CD4-positive, alpha-beta T cell treated with Interleukin-2 at 100 ng/mL for 4 hours (primary cell): ENCODE data around the gene RNU6-1.

ENCODE experiments used
- DNase-seq: peaks from one replicate; pipeline ENCODE4 v3.0.0-alpha.2; 2020; ENCODE audit warnings: low spot score

The RNU6-1 gene

DNA sequence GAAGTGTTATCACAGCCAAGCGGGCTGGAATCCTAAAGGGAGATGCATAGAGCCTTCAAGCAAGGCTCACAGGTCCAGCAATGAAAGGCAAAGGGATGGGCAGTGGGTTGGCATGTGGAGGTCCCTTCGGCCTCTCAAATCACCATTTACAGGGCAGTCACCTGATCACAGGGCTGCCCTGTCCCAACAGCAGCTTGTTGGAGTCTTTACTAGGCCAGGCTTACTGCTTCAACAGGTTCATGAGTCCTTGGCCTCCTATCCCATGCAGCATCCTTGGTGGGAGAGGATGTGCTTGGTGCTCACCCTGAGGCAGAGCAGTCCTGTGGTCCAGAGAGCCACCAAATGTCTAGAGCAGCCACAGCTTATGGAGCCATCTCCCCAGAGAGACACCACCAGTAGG lies 38.7 kb downstream of the RNU6-1 start:
- no peak for DNase-seq

DNA sequence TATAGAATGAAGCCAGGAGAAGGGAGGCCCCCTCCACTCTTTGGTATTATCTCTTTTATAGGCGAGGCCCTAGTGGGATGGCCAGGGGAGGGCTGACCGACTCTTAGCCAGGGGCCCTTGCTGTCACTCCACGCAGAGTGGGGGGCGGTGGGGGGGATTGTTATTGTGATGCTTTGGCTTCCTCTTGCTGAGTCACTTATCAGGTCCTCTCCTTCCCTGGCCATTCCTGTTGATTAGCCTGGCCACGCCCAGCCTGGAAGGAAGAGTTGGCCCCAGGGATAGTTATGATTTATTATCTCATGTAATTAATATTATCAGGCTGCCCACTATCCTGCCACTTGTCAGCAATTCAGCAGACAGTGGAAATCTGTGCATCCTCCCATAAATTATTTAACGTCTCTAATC lies 40.0 kb downstream of the RNU6-1 start:
- DNase-seq, result no peak

DNA sequence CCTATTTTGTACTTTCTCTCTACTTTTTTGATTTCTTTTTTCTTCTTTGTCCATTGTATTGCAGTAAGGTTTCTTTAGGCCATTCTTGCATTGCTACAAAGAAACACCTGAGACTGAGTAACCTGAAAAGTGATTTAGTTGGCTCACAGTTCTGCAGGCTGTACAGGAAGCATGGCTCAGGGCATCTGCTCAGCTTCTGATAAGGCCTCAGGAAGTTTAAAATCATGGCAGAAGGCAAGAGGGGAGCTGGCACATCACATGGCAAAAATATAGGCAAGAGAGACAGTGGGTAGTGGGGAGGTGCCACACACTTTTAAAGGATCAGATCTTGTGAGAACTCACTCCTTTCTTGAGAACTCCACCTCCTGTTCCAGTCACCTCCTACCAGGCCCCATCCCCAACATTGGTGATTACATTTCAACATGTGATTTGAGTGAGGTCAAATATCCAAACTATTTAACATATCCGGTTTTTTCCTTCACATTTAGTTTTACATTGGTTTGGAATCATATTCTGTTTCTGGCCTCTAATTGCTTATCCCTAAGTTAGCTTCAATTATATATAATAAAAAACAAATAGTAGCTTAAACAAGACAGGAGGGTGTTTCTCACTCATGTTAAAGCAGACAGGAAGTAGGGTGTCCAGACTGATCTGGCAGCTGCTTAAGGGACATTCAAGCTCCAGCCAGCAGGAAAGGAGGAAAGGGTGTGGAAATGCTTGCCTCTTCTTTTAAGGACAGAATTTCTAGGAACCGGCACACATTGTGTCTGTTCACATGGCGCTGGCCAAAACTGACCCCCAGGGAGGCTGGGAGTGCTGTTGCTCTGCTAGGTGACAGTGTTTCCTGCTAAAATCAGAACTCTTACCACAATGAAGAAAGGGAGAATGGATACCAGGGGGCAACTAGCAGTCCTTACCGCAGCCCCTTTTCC lies 43.4 kb downstream of the RNU6-1 start:
- no peak for DNase-seq

DNA sequence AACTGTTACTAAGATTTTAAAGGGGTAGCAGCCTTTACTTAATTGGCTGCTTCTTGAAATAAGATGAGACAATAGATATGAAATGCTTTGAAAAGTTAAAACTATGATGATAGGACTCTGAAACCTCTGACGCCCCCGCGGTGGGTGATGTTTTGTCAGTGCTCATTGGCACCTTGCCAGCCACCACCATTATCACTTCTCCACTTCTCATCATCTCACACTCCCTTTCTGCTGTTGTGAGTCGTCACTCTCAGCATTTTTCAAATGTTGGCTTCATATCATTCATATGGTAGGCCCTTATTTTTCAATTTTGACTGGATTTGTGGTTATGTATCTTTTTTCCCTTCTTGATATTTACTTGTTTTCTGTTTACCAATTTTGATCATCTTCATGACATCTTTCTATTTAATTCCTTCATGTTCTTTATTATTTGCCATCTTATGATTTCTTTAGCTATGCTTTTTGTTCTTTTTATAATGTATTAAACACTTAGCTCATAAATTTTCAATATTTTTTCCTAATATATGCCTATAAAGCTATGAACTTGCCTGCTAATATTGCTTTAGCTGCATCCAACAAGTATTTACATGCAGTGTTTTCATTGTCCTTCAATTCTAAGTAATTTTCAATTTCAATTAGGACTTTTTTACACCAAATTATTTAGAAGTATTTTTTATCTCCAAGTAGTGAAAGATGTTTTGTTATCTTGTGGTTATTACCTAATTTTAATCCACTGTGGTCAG lies 44.8 kb downstream of the RNU6-1 start:
- no peak for DNase-seq

DNA sequence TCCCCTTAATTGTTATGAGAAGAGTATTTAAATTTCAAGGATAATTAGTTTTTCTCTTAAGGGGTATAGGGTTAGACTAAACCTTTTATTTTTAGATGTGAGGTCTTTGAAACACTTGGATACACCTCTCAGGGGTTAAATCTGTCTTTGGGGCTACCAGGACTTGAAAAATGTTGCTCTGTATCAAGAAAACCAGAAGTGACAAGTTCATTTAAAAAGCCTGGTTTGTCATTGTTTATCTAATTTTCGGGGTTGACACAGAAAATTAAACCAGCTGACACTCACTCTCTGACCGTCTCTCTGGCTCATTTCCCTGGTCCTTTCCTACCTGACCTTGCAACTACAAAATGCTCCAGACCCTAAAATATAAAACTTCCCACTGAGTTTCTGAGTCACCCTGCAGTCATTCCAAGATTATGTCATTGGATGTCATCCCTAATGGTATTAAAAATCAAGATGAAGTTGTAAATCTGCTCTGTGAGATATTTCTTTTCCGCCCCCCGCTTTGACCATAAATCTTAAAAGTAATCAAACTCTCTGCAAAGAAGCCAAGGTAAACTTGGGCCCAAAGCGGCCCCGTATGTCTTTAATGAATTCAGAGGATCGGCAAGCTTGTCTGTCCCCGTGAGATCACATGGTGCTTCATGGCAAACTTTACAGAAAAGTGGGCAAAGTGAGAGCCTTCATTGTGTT lies 47.4 kb downstream of the RNU6-1 start:
- DNase-seq, result no peak

DNA sequence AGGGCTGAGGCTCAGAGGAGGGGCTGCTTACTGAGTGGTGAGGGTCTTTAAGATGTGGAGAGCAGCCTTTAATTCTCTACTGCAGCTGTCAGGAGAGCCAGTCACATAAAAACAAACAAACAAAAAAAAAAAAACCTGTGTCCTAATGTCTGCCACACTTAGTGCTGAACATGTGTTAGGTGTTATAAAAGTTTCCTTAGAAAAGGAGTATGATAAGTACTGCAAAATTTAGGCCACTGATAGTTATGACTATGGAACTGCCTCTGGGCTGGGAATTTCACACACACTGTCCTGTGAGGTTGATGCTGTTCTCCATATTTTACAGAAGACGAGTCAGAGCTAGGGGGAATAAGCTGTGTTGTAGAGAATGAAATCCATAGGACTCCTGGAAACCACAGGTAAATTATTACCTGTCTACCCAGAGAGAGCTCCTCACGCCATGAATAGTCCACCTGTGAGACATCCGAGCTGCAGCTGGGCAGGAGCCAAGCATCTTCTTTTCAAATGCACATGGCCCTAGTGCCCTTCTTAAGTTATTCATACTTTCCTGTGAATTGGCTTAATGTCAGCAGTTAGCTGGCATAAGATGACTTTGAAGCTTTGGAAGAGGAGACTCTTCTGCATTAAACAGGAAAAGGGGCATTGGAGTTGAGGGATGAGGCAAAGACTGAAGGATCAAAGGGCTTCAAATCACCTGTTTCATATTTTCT lies 49.1 kb downstream of the RNU6-1 start:
- no peak for DNase-seq
